ENCODE results near the gene LMOD1. TPM values are rescaled to one million over a fixed set of nuclear protein-coding genes. Genes with fewer than 3 reads are reported as not detected.
A peak's percentile ranks its signal among the peaks of the same experiment; 100 is the strongest.

Gene LMOD1
- polyA plus RNA-seq, 1 of the 3 experiments (the other 2 are of a cell fraction) = 2.7 TPM

- TF ChIP-seq FOXJ3 (CRISPR knock-in tag; IDR thresholded peaks at IDR 0.05) = no peak
These were observed 57.9 kb downstream of the LMOD1 start, which contains the start of gene SHISA4 (continued) for GRCh38 chr1:201888282-201889089.

- ChIA-PET CTCF (interaction anchor here (0.9 to 14.7 kb wide), 7 partner anchors 8 to 405 kb away, joined by 3 to 344 read pairs (median 9); partner anchors contain the start of gene RNPEP), POLR2A (no interaction called here)
- Histone ChIP-seq H3K27me3 (ENCODE audit: insufficient read depth) (no peaks in the 10 kb centered on the region), H3K79me2 (ENCODE audit: insufficient read depth) (no peaks in the 10 kb centered on the region), H3K9me2 (no peaks in the 10 kb centered on the region), H3F3A (replicated peaks; ENCODE audit: insufficient read depth) (peaks cover 22% of the 10 kb centered on the region), H4K20me1 (ENCODE audit: insufficient read depth) (peaks cover 4% of the 10 kb centered on the region; the same call in 1 of the 2 replicates), H3K4me3 (ENCODE audit: low read depth in 2 of 2, low read length in 1 of 2) (no peak overlapping the region), H3K27ac (ENCODE audit: low read depth in 2 of 2, low read length in 1 of 2) (peak overlapping the region in 1 of 2 experiments; percentile 76; a peak in 2 of 4 replicates), H2AFZ (ENCODE audit: low read depth) (no peak overlapping the region), H3K9ac (no peak overlapping the region), H3K9me3 (no peaks in the 10 kb centered on the region), H3K4me1 (ENCODE audit: control insufficient read depth in 1 of 2, insufficient read depth in 2 of 2, low read depth in 1 of 2, low read length in 1 of 2) (peaks cover 28 to 48% of the 10 kb centered on the region in 2 experiments; a peak in 3 of 4 replicates), H3K36me3 (replicated peaks in 1 of 2; ENCODE audit: control insufficient read depth in 1 of 2, insufficient read depth in 2 of 2, low read length in 1 of 2) (peaks cover 0 to 2% of the 10 kb centered on the region in 2 experiments), H3K4me2 (peak overlapping the region; percentile 92; the same call in 1 of the 2 replicates)
- no peak for DNase-seq
- TF ChIP-seq FOSL2 (IDR thresholded peaks at IDR 0.05; ENCODE audit: borderline replicate concordance, low read depth) (no peak), USF2 (IDR thresholded peaks at IDR 0.05; ENCODE audit: borderline replicate concordance, low read depth, low read length) (no peak), RXRA (IDR thresholded peaks at IDR 0.05; ENCODE audit: borderline replicate concordance, low read depth) (no peak), SMC3 (IDR thresholded peaks at IDR 0.05; ENCODE audit: low read depth, low read length) (no peak), RFX5 (IDR thresholded peaks at IDR 0.05; ENCODE audit: low read length) (no peak), YY1 (IDR thresholded peaks at IDR 0.05; ENCODE audit: low read depth) (no peak), IRF3 (IDR thresholded peaks at IDR 0.05; ENCODE audit: low read depth, low read length) (no peak), JUND (IDR thresholded peaks at IDR 0.05) (no peak), POLR2AphosphoS5 (IDR thresholded peaks at IDR 0.05; ENCODE audit: low read depth, low read length) (no peak)
- WGBS (ENCODE audit: low lambda C conversion rate) = 93% methylated on average over 5 of the region's 5 CpGs
These were observed 59.1 kb downstream of the LMOD1 start for GRCh38 chr1:201887116-201887866.
